ENCODE data around the gene KCNK2. TPM values are rescaled to one million over a fixed set of nuclear protein-coding genes. Genes with fewer than 3 reads are reported as not detected.

Gene KCNK2
- total RNA-seq, 1 experiment from 2014 or later = 0.44 TPM

DNA sequence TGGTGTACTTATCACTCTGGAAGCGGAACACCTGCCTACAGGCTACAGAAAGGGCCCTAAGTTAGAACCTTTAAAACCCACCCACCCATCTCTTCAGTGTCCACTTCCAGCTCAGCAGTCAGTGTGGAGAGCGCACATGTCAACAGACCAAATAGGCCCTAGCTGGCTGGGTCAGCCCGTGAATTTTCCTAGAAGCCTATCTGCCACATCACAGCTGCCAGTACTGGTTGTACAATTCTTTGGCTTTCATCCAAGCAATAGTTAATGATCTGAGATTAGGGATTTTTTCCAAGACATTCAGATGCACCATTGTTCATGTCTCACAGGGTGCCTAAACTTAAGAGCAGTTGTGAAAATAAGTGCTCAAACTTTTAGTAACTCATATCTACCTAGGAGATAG lies 197.1 kb downstream of the KCNK2 start:
- Histone ChIP-seq H2AK5ac (ENCODE audit: insufficient read length, low read length) (no peak overlapping the region), H3K23ac (ENCODE audit: insufficient read length, low read depth, low read length) (no peak overlapping the region), H2BK120ac (ENCODE audit: low read depth, low read length, poor library complexity, severe bottlenecking) (no peak overlapping the region), H3K9ac (ENCODE audit: extremely low read depth, insufficient read length, low read length) (no peak overlapping the region), H2AFZ (ENCODE audit: low read length) (no peak overlapping the region), H3K27ac (ENCODE audit: insufficient read length, low read depth, low read length) (no peak overlapping the region), H3K4me2 (ENCODE audit: insufficient read depth, insufficient read length, low read length) (no peak overlapping the region), H2BK20ac (ENCODE audit: low read depth, low read length, poor library complexity, severe bottlenecking) (no peak overlapping the region), H3K4ac (ENCODE audit: low read depth, low read length) (no peak overlapping the region), H3K56ac (ENCODE audit: insufficient read length, low read depth, low read length) (no peak overlapping the region), H3K79me2 (ENCODE audit: insufficient read depth, low read length) (no peaks in the 10 kb centered on the region), H3K14ac (ENCODE audit: insufficient read depth, low read length) (no peak overlapping the region), H3T11ph (ENCODE audit: low read length) (no peak overlapping the region), H3K4me1 (ENCODE audit: insufficient read depth, low read length) (no peaks in the 10 kb centered on the region), H4K5ac (ENCODE audit: insufficient read length, low read depth, low read length) (no peak overlapping the region), H4K8ac (replicated peaks; ENCODE audit: insufficient read length, low read depth, low read length) (no peak overlapping the region), H2BK15ac (ENCODE audit: low read depth, low read length) (no peak overlapping the region), H4K20me1 (ENCODE audit: control insufficient read depth, insufficient read depth, insufficient read length) (no peaks in the 10 kb centered on the region), H3K9me3 (ENCODE audit: control insufficient read depth, low read depth, low read length) (no peaks in the 10 kb centered on the region), H3K79me1 (ENCODE audit: insufficient read depth, low read depth, low read length, poor library complexity, severe bottlenecking) (no peaks in the 10 kb centered on the region), H2BK12ac (ENCODE audit: insufficient read length, low read depth, low read length) (no peak overlapping the region), H3K27me3 (ENCODE audit: insufficient read depth, low read length) (no peaks in the 10 kb centered on the region), H4K91ac (ENCODE audit: insufficient read length, low read depth, low read length) (no peak overlapping the region), H3K23me2 (ENCODE audit: insufficient read length, low read depth, low read length, poor library complexity, severe bottlenecking) (no peaks in the 10 kb centered on the region), H3K18ac (ENCODE audit: insufficient read length, low read depth, low read length) (no peak overlapping the region), H2BK5ac (ENCODE audit: insufficient read length, low read length) (no peak overlapping the region)
- peaks cover 8 to 9% of the 10 kb centered on the region in 2 experiments for H3K4me1 Mint-ChIP-seq
- WGBS (ENCODE audit: extremely low coverage, insufficient read length, low lambda C conversion rate) = no CpG with 5 or more reads among the region's 3 CpGs
- no peak overlapping the region for H3K4me3 Mint-ChIP-seq
- no peak overlapping the region for H3K27ac Mint-ChIP-seq
- H3K27me3 Mint-ChIP-seq (ENCODE audit: low read depth) = no peaks in the 10 kb centered on the region
- no peaks in the 10 kb centered on the region for H3K9me3 Mint-ChIP-seq
- TF ChIP-seq, protein P1, sequence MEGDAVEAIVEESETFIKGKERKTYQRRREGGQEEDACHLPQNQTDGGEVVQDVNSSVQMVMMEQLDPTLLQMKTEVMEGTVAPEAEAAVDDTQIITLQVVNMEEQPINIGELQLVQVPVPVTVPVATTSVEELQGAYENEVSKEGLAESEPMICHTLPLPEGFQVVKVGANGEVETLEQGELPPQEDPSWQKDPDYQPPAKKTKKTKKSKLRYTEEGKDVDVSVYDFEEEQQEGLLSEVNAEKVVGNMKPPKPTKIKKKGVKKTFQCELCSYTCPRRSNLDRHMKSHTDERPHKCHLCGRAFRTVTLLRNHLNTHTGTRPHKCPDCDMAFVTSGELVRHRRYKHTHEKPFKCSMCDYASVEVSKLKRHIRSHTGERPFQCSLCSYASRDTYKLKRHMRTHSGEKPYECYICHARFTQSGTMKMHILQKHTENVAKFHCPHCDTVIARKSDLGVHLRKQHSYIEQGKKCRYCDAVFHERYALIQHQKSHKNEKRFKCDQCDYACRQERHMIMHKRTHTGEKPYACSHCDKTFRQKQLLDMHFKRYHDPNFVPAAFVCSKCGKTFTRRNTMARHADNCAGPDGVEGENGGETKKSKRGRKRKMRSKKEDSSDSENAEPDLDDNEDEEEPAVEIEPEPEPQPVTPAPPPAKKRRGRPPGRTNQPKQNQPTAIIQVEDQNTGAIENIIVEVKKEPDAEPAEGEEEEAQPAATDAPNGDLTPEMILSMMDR (conservative IDR thresholded peaks at IDR 0.05) = no peak
- no peak for DNase-seq
- H3K36me3 Mint-ChIP-seq (ENCODE audit: insufficient read depth in 1 of 3, low read depth in 3 of 3) = no peaks in the 10 kb centered on the region
